Measurements from ENCODE around the gene PBX4.

- no peak for TF ChIP-seq POLR2A (IDR thresholded peaks at IDR 0.05; ENCODE audit: low read depth, low read length)
- TF ChIP-seq POLR2AphosphoS5 (IDR thresholded peaks at IDR 0.05; ENCODE audit: low read depth, low read length): no peak
- TF ChIP-seq SPI1 (IDR thresholded peaks at IDR 0.05; ENCODE audit: low read depth, low read length): no peak
Observed at GRCh38 chr19:19631346-19631745, 12.9 kb upstream of the PBX4 start.
